Right atrium auricular region (tissue), 2 donors: ENCODE data around the gene SNRPB2. TPM values are rescaled to one million over a fixed set of nuclear protein-coding genes. Genes with fewer than 3 reads are reported as not detected.

Source experiments
- DNase-seq: peaks from one replicate; pipeline ENCODE4 v3.0.0-alpha.2; 2019; ENCODE audit warnings: low spot score
- H3K27ac ChIP-seq, 2 donors: fragments of 200-600 bp; sonication (generic); 1 replicate in 1 of 2; 2 replicates in 1 of 2; pipeline ENCODE4 v1.5.1; 2016 to 2019
- H3K27me3 ChIP-seq, 2 donors: fragments of 200-600 bp; sonication (generic); one replicate each; pipeline versions ENCODE4 v1.5.1 to v1.6.0; 2017 to 2019
- H3K36me3 ChIP-seq: fragments of 200-600 bp; sonication (generic); one replicate; pipeline ENCODE4 v1.5.1; 2016
- H3K4me1 ChIP-seq, 2 donors: fragments of 200-600 bp; sonication (generic); one replicate each; pipeline versions ENCODE4 v1.5.1 to v1.6.0; 2017 to 2019
- H3K4me3 ChIP-seq, 2 donors: fragments of 200-600 bp; sonication (generic); 1 replicate in 1 of 2; 2 replicates in 1 of 2; pipeline ENCODE4 v1.5.1; 2017 to 2019; ENCODE audit warnings: mild to moderate bottlenecking in 1 of 2, moderate library complexity in 1 of 2
- H3K9me3 ChIP-seq, 2 donors: fragments of 200-600 bp; sonication (generic); one replicate each; pipeline ENCODE4 v1.5.1; 2019
- total RNA-seq, 2 donors: library from RNA; depleted of rRNA; stranded (reverse); fragments of >200 nt; gene quantifications; one replicate each; pipeline ENCODE4 v1.1.0, GENCODE V29; 2016
- TF ChIP-seq, protein P1 (sequence below), 2 donors: fragments of 200-600 bp; sonication (generic); IDR thresholded peaks; one replicate each; pipeline ENCODE4 v1.5.1; 2019; ENCODE audit warnings: antibody characterized with exemption in 2 of 2

SNRPB2 gene
- total RNA-seq, 2 donors from 2014 or later: 21.4 to 25.3 TPM

DNA sequence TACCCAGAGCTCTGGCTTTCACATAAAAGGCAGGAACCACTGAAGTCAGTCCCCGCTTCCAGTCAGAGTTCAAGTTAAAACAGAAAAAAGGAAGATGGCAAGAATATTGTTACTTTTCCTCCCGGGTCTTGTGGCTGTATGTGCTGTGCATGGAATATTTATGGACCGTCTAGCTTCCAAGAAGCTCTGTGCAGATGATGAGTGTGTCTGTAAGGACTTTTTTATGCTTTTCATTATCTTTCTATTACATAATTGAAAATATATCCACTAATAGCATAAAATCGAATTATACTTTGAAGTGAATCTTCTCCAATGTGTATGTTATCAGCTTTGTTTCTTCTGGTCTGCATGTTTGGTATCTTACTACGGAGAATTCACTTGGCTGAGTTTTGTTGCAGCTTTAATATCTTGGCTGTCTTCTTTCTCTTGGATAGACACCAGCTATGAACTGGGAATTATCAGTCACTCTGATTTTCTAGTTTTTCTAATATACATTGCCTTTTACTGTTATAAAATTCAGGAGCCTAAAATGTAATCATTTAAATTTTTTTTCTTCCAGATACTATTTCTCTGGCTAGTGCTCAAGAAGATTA, 18.6 kb downstream of the SNRPB2 start, which contains the start of gene OTOR:
OTOR (plus strand) TSS at position 51 of the 593 bp plus-strand sequence; CDS start at position 95, 44 bp downstream.
- H3K27me3 ChIP-seq: no peaks in the 10 kb centered on the region
- TF ChIP-seq, protein P1, sequence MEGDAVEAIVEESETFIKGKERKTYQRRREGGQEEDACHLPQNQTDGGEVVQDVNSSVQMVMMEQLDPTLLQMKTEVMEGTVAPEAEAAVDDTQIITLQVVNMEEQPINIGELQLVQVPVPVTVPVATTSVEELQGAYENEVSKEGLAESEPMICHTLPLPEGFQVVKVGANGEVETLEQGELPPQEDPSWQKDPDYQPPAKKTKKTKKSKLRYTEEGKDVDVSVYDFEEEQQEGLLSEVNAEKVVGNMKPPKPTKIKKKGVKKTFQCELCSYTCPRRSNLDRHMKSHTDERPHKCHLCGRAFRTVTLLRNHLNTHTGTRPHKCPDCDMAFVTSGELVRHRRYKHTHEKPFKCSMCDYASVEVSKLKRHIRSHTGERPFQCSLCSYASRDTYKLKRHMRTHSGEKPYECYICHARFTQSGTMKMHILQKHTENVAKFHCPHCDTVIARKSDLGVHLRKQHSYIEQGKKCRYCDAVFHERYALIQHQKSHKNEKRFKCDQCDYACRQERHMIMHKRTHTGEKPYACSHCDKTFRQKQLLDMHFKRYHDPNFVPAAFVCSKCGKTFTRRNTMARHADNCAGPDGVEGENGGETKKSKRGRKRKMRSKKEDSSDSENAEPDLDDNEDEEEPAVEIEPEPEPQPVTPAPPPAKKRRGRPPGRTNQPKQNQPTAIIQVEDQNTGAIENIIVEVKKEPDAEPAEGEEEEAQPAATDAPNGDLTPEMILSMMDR (IDR thresholded peaks at IDR 0.05): no peak
- DNase-seq: no peak
- no peaks in the 10 kb centered on the region for H3K36me3 ChIP-seq
- no peak within 1 kb of the TSS for H3K4me3 ChIP-seq
- H3K27ac ChIP-seq: no peak within 1 kb of the TSS
- no peaks in the 10 kb centered on the region for H3K9me3 ChIP-seq
- H3K4me1 ChIP-seq: no peaks in the 10 kb centered on the region

DNA sequence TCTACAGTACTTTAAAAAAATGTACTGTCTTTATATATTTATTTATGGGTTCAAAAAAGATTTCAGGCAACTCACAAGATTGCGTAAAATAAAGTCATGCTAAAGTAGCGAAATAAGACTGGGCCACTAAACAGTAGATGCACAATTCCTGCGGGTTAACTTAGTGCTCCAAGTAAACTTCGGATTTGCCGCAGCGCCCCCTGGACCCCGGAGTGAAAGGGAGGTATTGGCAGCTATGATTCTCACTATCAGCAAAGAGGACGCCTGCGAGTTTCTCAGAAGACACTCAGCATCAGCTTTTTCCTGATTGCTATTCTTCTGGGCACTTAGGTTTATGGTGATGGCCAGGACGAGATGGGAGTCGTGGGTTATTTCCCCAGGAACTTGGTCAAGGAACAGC, 19.7 kb downstream of the SNRPB2 start:
- Histone ChIP-seq H3K27ac (no peak overlapping the region), H3K4me1 (no peaks in the 10 kb centered on the region), H3K36me3 (no peaks in the 10 kb centered on the region), H3K4me3 (no peak overlapping the region), H3K27me3 (no peaks in the 10 kb centered on the region), H3K9me3 (no peaks in the 10 kb centered on the region)
- TF ChIP-seq, protein P1 (IDR thresholded peaks at IDR 0.05): no peak
- no peak for DNase-seq

DNA sequence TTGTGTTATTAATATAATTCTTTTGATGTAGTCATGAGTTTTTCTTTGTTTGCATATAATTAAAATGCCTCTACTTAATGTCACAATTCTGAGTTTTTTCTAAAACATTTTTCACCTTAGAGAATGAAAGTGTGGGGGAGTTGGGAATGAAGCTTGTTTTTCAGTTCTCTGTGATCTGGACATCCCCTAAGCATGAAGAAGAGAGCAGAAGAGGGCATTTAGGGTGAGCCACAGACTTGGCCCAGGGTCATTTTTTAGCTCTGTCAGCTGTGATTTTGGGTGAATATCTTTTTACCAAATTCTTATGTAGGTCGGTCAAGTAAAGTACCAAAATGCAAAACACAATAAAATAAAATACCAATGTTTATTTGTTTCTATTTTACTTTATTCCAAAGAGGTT, 22.3 kb downstream of the SNRPB2 start:
- no peaks in the 10 kb centered on the region for H3K4me1 ChIP-seq
- no peak overlapping the region for H3K4me3 ChIP-seq
- TF ChIP-seq, protein P1 (IDR thresholded peaks at IDR 0.05): no peak
- H3K9me3 ChIP-seq: no peaks in the 10 kb centered on the region
- no peaks in the 10 kb centered on the region for H3K36me3 ChIP-seq
- DNase-seq: no peak
- no peaks in the 10 kb centered on the region for H3K27me3 ChIP-seq
- H3K27ac ChIP-seq: no peak overlapping the region

DNA sequence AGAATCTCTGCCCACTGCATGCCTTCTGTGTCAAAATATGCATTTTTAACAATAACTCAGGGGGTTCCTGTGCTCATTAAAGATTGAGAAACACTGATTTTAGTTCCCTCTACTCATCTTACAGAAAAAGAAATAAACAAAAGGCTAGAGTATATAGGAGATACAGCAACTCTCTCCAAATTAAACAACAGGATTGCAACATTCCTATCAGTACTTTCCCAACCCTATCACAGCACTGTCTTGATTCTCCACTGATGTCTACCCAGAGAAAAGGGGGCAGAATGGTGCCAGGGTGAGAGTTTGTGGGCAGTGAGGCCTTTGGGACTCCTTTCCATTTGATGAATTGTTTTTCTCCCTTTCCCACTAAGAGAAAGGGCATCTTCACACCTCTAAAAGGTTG, 23.1 kb downstream of the SNRPB2 start:
- Histone ChIP-seq H3K4me3 (no peak overlapping the region), H3K36me3 (no peaks in the 10 kb centered on the region), H3K27me3 (no peaks in the 10 kb centered on the region), H3K27ac (no peak overlapping the region), H3K9me3 (no peaks in the 10 kb centered on the region), H3K4me1 (no peaks in the 10 kb centered on the region)
- TF ChIP-seq, protein P1 (IDR thresholded peaks at IDR 0.05): no peak
- no peak for DNase-seq

DNA sequence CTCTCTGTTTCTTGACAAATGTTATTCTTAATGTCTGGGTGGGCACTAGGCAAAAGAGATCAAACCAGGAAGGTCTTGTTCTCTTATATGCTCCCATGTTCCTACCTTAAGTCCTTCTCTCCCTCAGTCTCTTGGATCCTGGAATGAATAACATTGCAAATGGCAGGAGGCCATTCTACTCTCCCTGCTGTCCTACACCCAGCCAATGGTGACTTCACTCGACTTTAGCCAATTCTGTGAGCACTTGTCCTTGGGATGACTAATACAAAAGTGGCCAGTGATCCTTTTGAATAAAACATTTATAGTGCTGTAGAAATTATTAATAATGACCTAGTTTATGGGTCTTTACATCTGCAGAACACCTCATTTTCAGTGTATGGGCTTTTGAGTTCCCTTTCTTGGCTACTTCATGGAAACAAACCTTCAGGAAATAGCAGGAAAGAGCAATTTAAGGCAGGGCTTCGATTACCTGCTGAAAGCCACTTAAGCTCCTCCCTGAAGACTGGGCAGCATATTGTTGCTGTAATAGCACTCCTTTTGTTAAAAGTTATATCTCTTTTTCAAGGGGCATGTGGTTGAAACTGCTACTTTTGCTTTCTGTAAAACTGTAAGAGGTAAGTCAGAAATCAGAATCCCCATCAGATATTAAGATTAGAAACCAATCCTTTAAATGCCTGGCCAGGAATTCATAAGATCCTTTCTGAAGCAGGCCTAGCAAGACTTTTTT, 28.8 kb downstream of the SNRPB2 start:
- no peaks in the 10 kb centered on the region for H3K27me3 ChIP-seq
- TF ChIP-seq, protein P1 (IDR thresholded peaks at IDR 0.05): no peak

More for the DNA sequence above, 28.8 kb downstream of the SNRPB2 start:
- Histone ChIP-seq H3K27ac (no peak overlapping the region), H3K36me3 (no peaks in the 10 kb centered on the region), H3K9me3 (no peaks in the 10 kb centered on the region), H3K4me1 (peaks cover 0 to 7% of the 10 kb centered on the region in 2 donors), H3K4me3 (no peak overlapping the region)
- no peak for DNase-seq
